NT2/D1 (cell line): ENCODE data around the gene REXO4.

ENCODE experiments used
- SUZ12 ChIP-seq: IDR thresholded peaks from 2 replicates; pipeline ENCODE4 v1.6.1; 2011; ENCODE audit not compliant: insufficient read length, insufficient read depth; ENCODE audit errors: extremely low read depth
- YY1 ChIP-seq: IDR thresholded peaks from 2 replicates; pipeline ENCODE4 v1.6.1; 2011; ENCODE audit not compliant: insufficient read length, insufficient read depth
- ZNF274 ChIP-seq: IDR thresholded peaks from 2 replicates; pipeline ENCODE4 v1.6.1; 2011; ENCODE audit warnings: mild to moderate bottlenecking, low read depth, low read length

GRCh38 chr9:133377721-133378216, 40.0 kb downstream of the REXO4 start:
- no peak for TF ChIP-seq YY1
- no peak for TF ChIP-seq ZNF274
- no peak for TF ChIP-seq SUZ12
